Ovary (tissue), 9 donors: ENCODE results near the gene BACH2. TPM values are rescaled to one million over a fixed set of nuclear protein-coding genes. Genes with fewer than 3 reads are reported as not detected.

ENCODE experiments used
- DNase-seq, 5 donors: peaks; one replicate each; pipeline ENCODE4 v3.0.0-alpha.2; 2019 to 2020
- H3K27ac ChIP-seq, 2 donors: fragments of 200-600 bp; one replicate each; pipeline versions ENCODE4 v1.5.1 to v1.8.0; 2019 to 2022
- H3K27me3 ChIP-seq: fragments of 200-600 bp; one replicate; pipeline ENCODE4 v1.8.0; 2022
- H3K36me3 ChIP-seq: fragments of 200-600 bp; sonication (generic); one replicate; pipeline ENCODE4 v1.5.1; 2019
- H3K4me1 ChIP-seq: one replicate; pipeline ENCODE4 v1.8.1; 2013; ENCODE audit warnings: mild to moderate bottlenecking, moderate library complexity; ENCODE audit not compliant: insufficient read depth
- H3K4me3 ChIP-seq: fragments of 200-600 bp; sonication (generic); one replicate; pipeline ENCODE4 v1.5.1; 2017
- H3K9me3 ChIP-seq, 2 donors: fragments of 200-600 bp in 1 of 2; sonication (generic) in 1 of 2; one replicate each; pipeline versions ENCODE4 v1.5.1 to v1.8.1; 2013 to 2019; ENCODE audit warnings: mild to moderate bottlenecking in 1 of 2, moderate library complexity in 1 of 2
- CTCF ChIP-seq, 3 donors: fragments of 450-650 bp in 2 of 3; fragments of 200-600 bp in 1 of 3; IDR thresholded peaks; one replicate each; pipeline versions ENCODE4 v1.5.1 to v1.8.0; 2016 to 2022; ENCODE audit warnings: antibody characterized with exemption in 3 of 3, mild to moderate bottlenecking in 1 of 3
- EP300 ChIP-seq: sonication (generic); formaldehyde crosslinking; IDR thresholded peaks from one replicate; pipeline ENCODE4 v1.6.1; 2017; ENCODE audit warnings: antibody characterized with exemption
- POLR2A ChIP-seq: fragments of 450-650 bp; IDR thresholded peaks from one replicate; pipeline ENCODE4 v1.6.1; 2017; ENCODE audit warnings: antibody characterized with exemption, mild to moderate bottlenecking, moderate library complexity
- WGBS, 3 donors: extraction: QIAGEN DNeasy Blood & Tissue Kit in 1 of 3; methylation state at CpG; one replicate each; pipeline versions ENCODE4 v1.1.5 to v1.1.7; 2013 to 2017; 5-methylcytosine and 5-hydroxymethylcytosine counted together
- intact Hi-C, 4 donors: fragments of 100-400 bp; cut with DNase I; formaldehyde crosslinking; loops; one replicate each; pipeline versions ENCODE4 v1.11.0 to v1.15.1; 2022 to 2023
- polyA plus RNA-seq, 2 donors: library from polyadenylated mRNA; stranded (reverse); fragments of 200-250 nt in 1 of 2; fragments of 350-450 nt in 1 of 2; fragmentation: Illumina TruSeq in 1 of 2; extraction: RNeasy Lipid Tissue Mini Kit (QIAGEN cat#74804) in 1 of 2; gene quantifications; one replicate each; pipeline ENCODE4 v1.2.3, GENCODE V29; 2013 to 2014
- total RNA-seq, 7 donors: library from RNA; depleted of rRNA in 2 of 7; stranded (reverse); fragments of >200 nt in 2 of 7; fragmentation: NEBNext Ultra II Directional in 3 of 7; extraction: Animal tissue kit (Norgen Biotek cat#: 25700) in 3 of 7; gene quantifications; one replicate each; pipeline versions ENCODE4 v1.1.0 to v1.2.4, GENCODE V29; 2016 to 2023
- donor health status: DM: no; HTN: no; CAD: no; lungs with moderate emphysema.
- donor health status: DM: no; HTN: no; CAD: no.
- donor health status: Bipolar disorder and iron deficiency.
- donor health status: DM: yes; HTN: yes; CAD: no.
- donor health status: DM: no; HTN: no; CAD: no.
- donor health status: DM: yes; HTN: yes; CAD: no.

The BACH2 gene
- total and polyA plus RNA-seq, 9 donors = 2.6 to 19.2 (median 10.5) TPM

- Histone ChIP-seq H3K4me3 (no peak overlapping the region), H3K4me1 (no peaks in the 10 kb centered on the region), H3K27ac (no peak overlapping the region), H3K36me3 (no peaks in the 10 kb centered on the region), H3K27me3 (no peaks in the 10 kb centered on the region), H3K9me3 (no peaks in the 10 kb centered on the region)
- intact Hi-C loops = no loop called here
- TF ChIP-seq CTCF (IDR thresholded peaks at IDR 0.05) (no peak), POLR2A (no peak), EP300 (no peak)
- WGBS, 3 donors = 90 to 97% (median 91%) methylated on average over 8 of the region's 8 CpGs
- no peak for DNase-seq
Observed at GRCh38 chr6:90197854-90198496, 98.7 kb downstream of the BACH2 start.

DNA sequence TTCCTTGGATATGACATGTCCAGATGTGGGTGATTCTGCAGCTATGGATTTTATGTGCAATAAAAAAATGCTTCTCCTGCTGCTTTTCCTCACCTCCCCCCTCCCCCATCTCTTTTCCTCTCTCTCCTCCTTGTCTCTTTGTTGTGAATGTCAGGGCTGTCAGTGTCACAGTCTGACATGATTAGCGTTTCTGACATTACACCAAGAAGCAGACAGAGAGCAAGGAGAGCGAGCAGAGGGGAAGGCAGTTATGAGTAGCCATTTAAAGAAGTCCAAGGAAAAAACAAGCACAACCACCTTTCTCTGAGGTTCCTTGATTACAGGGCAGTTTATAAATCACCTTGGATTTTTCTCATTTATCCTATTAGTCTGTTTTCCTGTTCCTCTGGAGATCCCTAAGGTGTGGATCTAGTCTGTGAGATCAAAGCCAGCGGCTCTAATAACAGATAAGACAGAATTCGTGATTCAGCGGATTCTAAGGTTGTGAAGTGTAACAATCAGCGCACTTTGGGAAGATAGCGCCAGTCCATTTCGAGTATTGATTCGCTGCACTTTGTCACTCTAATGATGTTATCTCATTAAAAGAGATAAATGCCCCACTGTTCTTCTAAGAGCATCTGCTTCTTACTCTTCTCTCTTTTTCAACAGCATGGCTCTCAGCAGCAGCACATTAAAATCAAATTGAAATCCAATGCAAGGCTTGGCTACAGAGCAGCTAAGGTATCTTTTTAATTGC is 101.4 kb downstream of the BACH2 start:
- no peaks in the 10 kb centered on the region for H3K9me3 ChIP-seq
- H3K36me3 ChIP-seq = no peaks in the 10 kb centered on the region
- 94 to 95% (median 95%) methylated on average over 9 of the region's 9 CpGs for WGBS, 3 donors
- no peaks in the 10 kb centered on the region for H3K27me3 ChIP-seq
- H3K4me1 ChIP-seq = no peaks in the 10 kb centered on the region
- DNase-seq = no peak
- no peak overlapping the region for H3K27ac ChIP-seq
- TF ChIP-seq CTCF (IDR thresholded peaks at IDR 0.05) = no peak
- no peak for TF ChIP-seq POLR2A
- TF ChIP-seq EP300 = no peak
- no peak overlapping the region for H3K4me3 ChIP-seq
- intact Hi-C loops = no loop called here

- no peak for DNase-seq
- H3K27me3 ChIP-seq = no peaks in the 10 kb centered on the region
- H3K36me3 ChIP-seq = no peaks in the 10 kb centered on the region
- TF ChIP-seq POLR2A (no peak), EP300 (no peak), CTCF (IDR thresholded peaks at IDR 0.05) (no peak)
- H3K9me3 ChIP-seq = no peaks in the 10 kb centered on the region
- no peak overlapping the region for H3K4me3 ChIP-seq
- no peak overlapping the region for H3K27ac ChIP-seq
- 47 to 58% (median 57%) methylated on average over 4 of the region's 4 CpGs for WGBS, 3 donors
- H3K4me1 ChIP-seq = no peaks in the 10 kb centered on the region
- intact Hi-C loops = no loop called here
Observed at GRCh38 chr6:90194371-90194841, 102.2 kb downstream of the BACH2 start.

DNA sequence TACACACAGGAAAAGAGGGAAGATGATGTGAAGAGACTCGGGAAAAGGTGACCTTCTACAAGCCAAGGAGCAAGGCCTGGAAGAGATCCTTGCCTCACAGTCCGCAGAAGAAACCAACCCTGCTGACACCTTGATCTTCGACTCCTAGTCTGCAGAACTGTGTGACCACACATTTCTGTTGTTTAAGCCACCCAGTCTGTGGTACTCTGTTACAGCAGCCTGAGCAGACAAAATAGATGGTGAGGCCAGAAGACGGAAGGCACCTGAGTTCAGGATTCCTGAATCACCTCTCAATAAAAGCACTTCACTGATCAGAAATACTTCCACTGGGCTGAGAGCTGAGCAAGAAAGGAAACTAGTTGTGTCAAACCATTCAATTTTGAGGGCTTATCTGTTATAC is 103.3 kb downstream of the BACH2 start:
- Histone ChIP-seq H3K9me3 (no peaks in the 10 kb centered on the region), H3K36me3 (no peaks in the 10 kb centered on the region), H3K4me1 (no peaks in the 10 kb centered on the region), H3K27me3 (no peaks in the 10 kb centered on the region), H3K27ac (no peak overlapping the region), H3K4me3 (no peak overlapping the region)
- TF ChIP-seq POLR2A = no peak
- no peak for TF ChIP-seq EP300
- TF ChIP-seq CTCF (IDR thresholded peaks at IDR 0.05) = no peak
- WGBS, 3 donors = 93 to 96% (median 94%) methylated on average over 4 of the region's 4 CpGs
- no peak for DNase-seq
- intact Hi-C loops = no loop called here
